ENCODE measurements around the gene TNS2. TPM values are rescaled to one million over a fixed set of nuclear protein-coding genes. Genes with fewer than 3 reads are reported as not detected.

Gene TNS2
- total RNA-seq, 4 donors from 2014 or later: 48.2 to 397 (median 169) TPM

GRCh38 chr12:53048780-53049401, 974 bp upstream of the TNS2 start:
- TF ChIP-seq CTCF (IDR thresholded peaks at IDR 0.05): no peak
- TF ChIP-seq EP300 (IDR thresholded peaks at IDR 0.05; ENCODE audit: low read depth): no peak
- peak in 2 of 3 donors; percentile 5 to 9 for TF ChIP-seq POLR2AphosphoS5 (IDR thresholded peaks at IDR 0.05)
- in situ Hi-C loops (cut with MboI; ENCODE audit: low pct_ligation_motif_present in 1 of 4, low pct_unique_long_range_greater_than_20kb in 1 of 4, low sequenced_read_pairs in 3 of 4): no loop called here
- intact Hi-C loops (cut with DNase I; ENCODE audit: low total_unique reads): no loop called here
- Histone ChIP-seq H3K27me3 (no peaks in the 10 kb centered on the region), H3K36me3 (no peaks in the 10 kb centered on the region), H3K4me1 (peaks cover 46 to 91% (median 83%) of the 10 kb centered on the region in 4 donors), H3K9me3 (no peaks in the 10 kb centered on the region), H3K4me3 (peak overlapping the region in 3 of 4 donors; percentile 24 to 57 (median 48)), H3K27ac (peak overlapping the region; percentile 89 to 98 (median 96))
- peak; percentile 61 for DNase-seq
- 26% methylated on average over 6 of the region's 6 CpGs; no CpG with 5 or more reads in 1 of the 2 donors for WGBS, 2 donors (ENCODE audit: low coverage in 1 of 2)

- H3K9me3 ChIP-seq: no peaks in the 10 kb centered on the region
- peaks cover 42 to 89% (median 75%) of the 10 kb centered on the region in 4 donors for H3K4me1 ChIP-seq
- peak; percentile 7 for DNase-seq
- WGBS, 2 donors (ENCODE audit: low coverage in 1 of 2): 40 to 85% methylated on average over 1 to 2 of the region's 2 CpGs
- in situ Hi-C loops (cut with MboI; ENCODE audit: low pct_ligation_motif_present in 1 of 4, low pct_unique_long_range_greater_than_20kb in 1 of 4, low sequenced_read_pairs in 3 of 4): loop anchor here in 2 of 4 donors (25.0 kb wide), 2 partner anchors 137 to 237 kb away; partner anchors contain the start of genes CSAD (in 1 of the 2), MYG1 (in 1 of the 2), PFDN5 (in 1 of the 2) and ZNF740 (in 1 of the 2)
- H3K27me3 ChIP-seq: no peaks in the 10 kb centered on the region
- peak overlapping the region; percentile 24 to 57 (median 46) for H3K4me3 ChIP-seq
- TF ChIP-seq EP300 (IDR thresholded peaks at IDR 0.05; ENCODE audit: low read depth): no peak
- TF ChIP-seq POLR2A (IDR thresholded peaks at IDR 0.05): no peak
- TF ChIP-seq POLR2AphosphoS5 (IDR thresholded peaks at IDR 0.05): no peak
- TF ChIP-seq CTCF (IDR thresholded peaks at IDR 0.05): no peak
- intact Hi-C loops (cut with DNase I; ENCODE audit: low total_unique reads): no loop called here
- H3K27ac ChIP-seq: peak overlapping the region; percentile 89 to 98 (median 96)
- no peaks in the 10 kb centered on the region for H3K36me3 ChIP-seq
Measured at GRCh38 chr12:53050426-53051057, 677 bp downstream of the TNS2 start.

- Histone ChIP-seq H3K4me1 (peaks cover 34 to 82% (median 68%) of the 10 kb centered on the region in 4 donors), H3K4me3 (peak overlapping the region; percentile 7 to 57 (median 36)), H3K27ac (peak overlapping the region; percentile 89 to 98 (median 96)), H3K27me3 (no peaks in the 10 kb centered on the region), H3K36me3 (no peaks in the 10 kb centered on the region), H3K9me3 (no peaks in the 10 kb centered on the region)
- TF ChIP-seq CTCF (IDR thresholded peaks at IDR 0.05) (peak in 4 of 5 experiments; percentile 6 to 48 (median 28)), EP300 (IDR thresholded peaks at IDR 0.05; ENCODE audit: low read depth) (no peak), POLR2AphosphoS5 (IDR thresholded peaks at IDR 0.05) (peak; percentile 69 to 74 (median 71)), POLR2A (IDR thresholded peaks at IDR 0.05) (peak; percentile 46)
- WGBS, 2 donors (ENCODE audit: low coverage in 1 of 2): 51 to 71% methylated on average over 1 to 11 of the region's 11 CpGs
- intact Hi-C loops (cut with DNase I; ENCODE audit: low total_unique reads) (no loop called here), in situ Hi-C loops (cut with MboI; ENCODE audit: low pct_ligation_motif_present in 1 of 4, low pct_unique_long_range_greater_than_20kb in 1 of 4, low sequenced_read_pairs in 3 of 4) (loop anchor here in 2 of 4 donors (25.0 kb wide), 2 partner anchors 136 to 236 kb away; partner anchors contain the start of genes CSAD (in 1 of the 2), MYG1 (in 1 of the 2), PFDN5 (in 1 of the 2) and ZNF740 (in 1 of the 2))
- peak; percentile 57 for DNase-seq
Measured at GRCh38 chr12:53051058-53051880, 1.4 kb downstream of the TNS2 start.

Data from transverse colon (tissue), 4 donors.